ENCODE results near the gene MYBPC3. TPM values are rescaled to one million over a fixed set of nuclear protein-coding genes. Genes with fewer than 3 reads are reported as not detected.
"Not testable (repeated sequence)": the region's sequence is repeated elsewhere in the genome, so short reads cannot be mapped to it uniquely, and the experiment has no call there.

MYBPC3 gene
- total and polyA plus RNA-seq, 12 donors, result 0.54 to 5.8 (median 2.0) TPM

GRCh38 chr11:47325271-47326041 lies 27.0 kb downstream of the MYBPC3 start:
- WGBS, 4 donors, result 61 to 87% (median 67%) methylated on average over 12 to 15 of the region's 15 CpGs
- Histone ChIP-seq H3K4me3 (no peak overlapping the region), H3K27ac (no peak overlapping the region), H3K4me1 (replicated peaks in 1 of 2) (no peaks in the 10 kb centered on the region), H3K9me3 (replicated peaks in 1 of 3) (no peaks in the 10 kb centered on the region), H3K27me3 (no peaks in the 10 kb centered on the region), H3K36me3 (replicated peaks in 1 of 2) (peaks cover 0 to 2% of the 10 kb centered on the region in 2 donors)
- TF ChIP-seq CTCF (IDR thresholded peaks at IDR 0.05) (no peak), POLR2A (IDR thresholded peaks at IDR 0.05) (no peak)
- peak in 5 of 7 donors; percentile 38 to 66 (median 49) for DNase-seq
- intact Hi-C loops (cut with DNase I), result no loop called here

DNA sequence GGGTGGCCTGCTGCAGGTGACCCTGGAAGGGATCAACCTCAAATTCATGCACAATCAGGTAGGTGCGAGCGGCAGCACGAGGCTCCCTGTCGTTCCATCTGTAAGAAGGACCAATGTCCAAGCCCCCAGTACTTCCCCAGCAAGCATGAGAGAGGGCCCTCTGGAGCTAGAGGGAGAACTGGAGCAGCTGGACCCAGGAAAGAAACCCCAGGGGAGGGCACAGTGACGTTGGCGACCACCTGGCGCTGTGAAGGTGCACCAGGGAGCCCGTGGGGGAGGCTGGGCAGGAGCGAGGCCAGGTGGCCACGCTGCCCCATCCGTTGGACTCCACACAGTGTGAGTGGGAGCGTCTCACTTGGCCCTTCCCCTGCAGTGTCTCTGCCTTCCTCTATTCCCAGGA lies 28.0 kb downstream of the MYBPC3 start:
- WGBS, 4 donors, result 90 to 100% (median 93%) methylated on average over 3 to 12 of the region's 12 CpGs
- no peak overlapping the region for H3K4me3 ChIP-seq
- peaks cover 0 to 7% of the 10 kb centered on the region in 2 donors for H3K36me3 ChIP-seq (replicated peaks in 1 of 2)
- H3K9me3 ChIP-seq (replicated peaks in 1 of 3), result no peaks in the 10 kb centered on the region
- H3K27ac ChIP-seq, result no peak overlapping the region
- no peaks in the 10 kb centered on the region for H3K4me1 ChIP-seq (replicated peaks in 1 of 2)
- TF ChIP-seq POLR2A (IDR thresholded peaks at IDR 0.05) (no peak), CTCF (IDR thresholded peaks at IDR 0.05) (no peak)
- no peaks in the 10 kb centered on the region for H3K27me3 ChIP-seq
- intact Hi-C loops (cut with DNase I), result no loop called here
- DNase-seq, result no peak

DNA sequence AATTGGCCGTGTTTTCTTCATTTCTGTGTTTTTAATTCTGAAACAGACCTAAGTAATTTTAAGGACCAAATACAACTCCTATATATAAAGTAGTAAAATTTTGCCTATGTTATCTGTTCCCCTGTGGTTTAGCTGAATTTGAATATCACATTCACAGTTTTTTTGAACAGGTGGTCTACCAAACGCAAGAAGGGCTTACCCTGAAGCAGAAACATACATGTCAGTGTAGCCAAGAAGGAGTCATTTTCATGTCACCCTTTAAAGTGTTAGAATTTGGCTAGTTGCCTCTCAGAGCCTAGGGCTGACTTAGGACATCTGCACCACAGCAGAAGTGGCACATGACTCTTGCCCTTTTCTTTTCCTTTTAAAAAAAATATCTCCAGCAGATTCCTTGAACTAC lies 34.3 kb downstream of the MYBPC3 start:
- Histone ChIP-seq H3K4me1 (replicated peaks in 1 of 2) (no peaks in the 10 kb centered on the region), H3K9me3 (replicated peaks in 1 of 3) (no peaks in the 10 kb centered on the region), H3K36me3 (replicated peaks in 1 of 2) (peaks cover 0 to 60% of the 10 kb centered on the region in 2 donors), H3K27me3 (no peaks in the 10 kb centered on the region), H3K4me3 (no peak overlapping the region), H3K27ac (no peak overlapping the region)
- DNase-seq, result no peak
- intact Hi-C loops (cut with DNase I), result no loop called here
- TF ChIP-seq POLR2A (IDR thresholded peaks at IDR 0.05), result no peak
- WGBS, 4 donors, result 90 to 95% (median 92%) methylated on average over 2 of the region's 2 CpGs

DNA sequence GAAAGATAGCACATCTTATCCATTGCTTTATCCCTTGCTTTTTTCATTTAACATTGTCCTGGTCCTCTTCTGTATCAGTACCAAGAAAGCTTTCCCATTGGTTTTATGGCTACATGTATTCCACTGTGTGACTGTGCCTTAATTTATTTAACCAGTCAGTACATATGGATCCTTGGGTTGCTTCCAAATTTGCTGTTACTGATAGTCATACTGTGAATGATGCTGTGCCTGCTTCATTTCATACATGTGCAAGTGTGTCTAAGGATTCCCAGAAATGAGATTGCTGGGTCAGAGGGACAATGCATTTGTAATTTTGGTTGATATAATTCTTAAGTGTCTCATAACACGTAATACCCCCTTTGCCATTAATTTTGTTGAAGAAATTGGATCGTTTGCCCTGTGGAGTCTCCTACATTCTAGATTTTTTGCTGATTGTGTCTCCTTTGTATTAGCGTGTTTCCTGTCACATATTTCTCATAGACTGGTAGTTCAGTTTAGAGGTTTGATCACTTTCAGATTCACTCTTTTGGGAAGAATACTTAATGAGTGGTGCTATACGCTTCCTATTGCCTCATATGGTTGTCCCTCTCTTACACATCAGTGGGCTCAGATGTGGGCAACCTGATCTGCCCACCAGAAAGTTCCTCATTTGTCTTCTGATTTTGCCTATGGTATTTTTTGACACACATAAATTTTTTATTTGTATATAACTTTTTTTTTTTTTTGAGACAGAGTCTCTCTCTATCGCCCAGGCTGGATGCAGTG lies 35.3 kb downstream of the MYBPC3 start:
- Histone ChIP-seq H3K4me3 (no peak overlapping the region), H3K27me3 (no peaks in the 10 kb centered on the region), H3K9me3 (replicated peaks in 1 of 3) (no peaks in the 10 kb centered on the region), H3K4me1 (replicated peaks in 1 of 2) (no peaks in the 10 kb centered on the region), H3K27ac (no peak overlapping the region), H3K36me3 (replicated peaks in 1 of 2) (peaks cover 0 to 70% of the 10 kb centered on the region in 2 donors)
- intact Hi-C loops (cut with DNase I), result no loop called here
- TF ChIP-seq POLR2A (IDR thresholded peaks at IDR 0.05) (no peak), CTCF (IDR thresholded peaks at IDR 0.05) (no peak)
- no peak for DNase-seq
- WGBS, 4 donors, result 78 to 94% (median 84%) methylated on average over 5 of the region's 5 CpGs

- intact Hi-C loops (cut with DNase I); H3K9me3 ChIP-seq (replicated peaks in 1 of 3); H3K27me3 ChIP-seq; H3K4me1 ChIP-seq (replicated peaks in 1 of 2); H3K4me3 ChIP-seq; H3K27ac ChIP-seq: not testable (repeated sequence)
- peaks cover 0 to 77% of the 10 kb centered on the region in 2 donors for H3K36me3 ChIP-seq (replicated peaks in 1 of 2)
- DNase-seq, result peak in 1 of 7 donors; percentile 34
- WGBS, 4 donors, result 87 to 96% (median 92%) methylated on average over 8 of the region's 8 CpGs
These were observed 36.0 kb downstream of the MYBPC3 start for GRCh38 chr11:47316501-47316900.
